Measurements from ENCODE around the gene HEATR9. TPM values are rescaled to one million over a fixed set of nuclear protein-coding genes. Genes with fewer than 3 reads are reported as not detected.
A peak's percentile ranks its signal among the peaks of the same experiment; 100 is the strongest.

HEATR9 gene
- total RNA-seq, 1 donor from 2014 or later, result not detected

DNA sequence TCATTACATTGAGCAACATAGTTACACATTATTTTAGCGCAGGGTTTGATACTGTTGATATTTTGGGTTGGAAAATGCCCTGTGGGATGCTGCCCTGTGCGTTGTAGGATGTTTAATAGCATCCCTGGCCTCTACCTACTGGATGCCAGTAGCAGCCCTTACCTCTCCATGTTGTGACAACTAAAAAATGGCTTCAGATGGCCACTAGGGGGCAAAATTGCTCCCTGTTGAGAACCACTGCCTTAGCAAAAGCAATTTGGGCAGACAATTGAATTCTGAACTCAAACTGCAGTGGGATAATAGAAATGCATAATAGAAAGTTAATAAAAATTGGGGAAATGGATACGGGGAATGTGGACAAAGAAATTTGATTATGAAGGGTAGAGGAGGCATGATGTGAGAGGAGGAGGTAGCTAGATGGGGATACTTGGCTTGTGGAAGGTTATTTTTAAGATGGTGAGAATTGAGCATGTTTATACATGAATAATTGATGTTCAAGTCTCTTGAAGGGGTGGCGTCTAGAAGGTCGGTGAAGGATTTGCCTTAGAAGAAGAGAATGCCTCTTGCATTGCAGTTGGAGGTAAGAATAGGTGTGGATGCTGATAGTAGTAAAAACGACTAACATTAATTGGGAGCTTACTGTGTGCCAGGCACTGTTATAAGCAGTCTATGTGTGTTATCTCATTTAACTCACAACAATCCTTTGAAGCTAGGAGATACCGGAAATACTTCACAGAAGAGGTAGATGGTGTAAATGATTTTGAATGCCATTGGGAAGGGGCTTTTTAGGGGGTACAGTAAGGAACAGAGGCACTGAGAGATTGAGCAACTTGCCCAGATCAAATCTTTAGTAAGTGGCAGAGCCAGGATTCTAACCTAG lies 19.0 kb downstream of the HEATR9 start:
- Mint-ChIP-seq H3K9me3 (ENCODE audit: unreplicated experiment) (no peaks in the 10 kb centered on the region), H3K27ac (ENCODE audit: unreplicated experiment) (no peak overlapping the region), H3K36me3 (ENCODE audit: low read depth, unreplicated experiment) (peaks cover 10% of the 10 kb centered on the region), H3K4me1 (ENCODE audit: unreplicated experiment) (peaks cover 14% of the 10 kb centered on the region), H3K27me3 (ENCODE audit: unreplicated experiment) (peaks cover 5% of the 10 kb centered on the region), H3K4me3 (ENCODE audit: unreplicated experiment) (no peak overlapping the region)
- DNase-seq (ENCODE audit: low spot score), result peak; percentile 64
- TF ChIP-seq, protein P1, sequence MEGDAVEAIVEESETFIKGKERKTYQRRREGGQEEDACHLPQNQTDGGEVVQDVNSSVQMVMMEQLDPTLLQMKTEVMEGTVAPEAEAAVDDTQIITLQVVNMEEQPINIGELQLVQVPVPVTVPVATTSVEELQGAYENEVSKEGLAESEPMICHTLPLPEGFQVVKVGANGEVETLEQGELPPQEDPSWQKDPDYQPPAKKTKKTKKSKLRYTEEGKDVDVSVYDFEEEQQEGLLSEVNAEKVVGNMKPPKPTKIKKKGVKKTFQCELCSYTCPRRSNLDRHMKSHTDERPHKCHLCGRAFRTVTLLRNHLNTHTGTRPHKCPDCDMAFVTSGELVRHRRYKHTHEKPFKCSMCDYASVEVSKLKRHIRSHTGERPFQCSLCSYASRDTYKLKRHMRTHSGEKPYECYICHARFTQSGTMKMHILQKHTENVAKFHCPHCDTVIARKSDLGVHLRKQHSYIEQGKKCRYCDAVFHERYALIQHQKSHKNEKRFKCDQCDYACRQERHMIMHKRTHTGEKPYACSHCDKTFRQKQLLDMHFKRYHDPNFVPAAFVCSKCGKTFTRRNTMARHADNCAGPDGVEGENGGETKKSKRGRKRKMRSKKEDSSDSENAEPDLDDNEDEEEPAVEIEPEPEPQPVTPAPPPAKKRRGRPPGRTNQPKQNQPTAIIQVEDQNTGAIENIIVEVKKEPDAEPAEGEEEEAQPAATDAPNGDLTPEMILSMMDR (IDR thresholded peaks at IDR 0.05; ENCODE audit: unreplicated experiment), result peak; percentile 83

DNA sequence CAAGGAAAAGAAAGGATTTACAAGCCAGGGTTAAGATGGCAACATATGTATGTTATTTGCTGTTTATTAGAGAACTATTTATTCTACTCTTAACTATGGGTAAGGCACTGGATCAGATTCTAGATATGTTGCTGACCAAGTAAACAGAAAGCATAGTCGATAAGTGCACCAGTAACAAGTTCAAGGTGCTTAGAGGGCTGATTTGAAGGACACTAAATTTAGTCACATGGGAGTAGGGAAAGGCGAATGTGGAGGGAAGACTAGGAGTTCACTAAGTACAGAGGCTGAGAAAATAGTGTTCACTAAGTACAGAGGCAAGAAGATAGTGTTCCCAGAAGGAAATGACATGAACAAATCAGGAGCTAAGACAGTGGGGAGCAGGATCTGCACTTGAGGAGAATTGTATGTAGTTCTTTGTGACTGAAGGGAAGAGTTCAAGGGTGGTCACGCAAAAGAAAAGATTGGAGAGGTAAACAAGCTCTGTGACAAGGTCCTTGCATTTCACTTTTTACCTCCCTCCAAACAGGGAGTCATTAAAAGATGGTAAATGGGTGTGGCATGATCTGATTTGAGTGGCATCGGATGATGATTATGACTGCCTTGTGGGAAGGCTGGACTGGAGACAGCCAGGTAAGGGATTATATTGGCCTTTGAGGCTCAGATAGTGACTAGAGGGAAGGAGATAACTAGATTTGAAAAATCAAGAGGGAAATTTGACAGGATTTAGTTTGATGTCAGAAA lies 20.9 kb downstream of the HEATR9 start:
- TF ChIP-seq, protein P1 (IDR thresholded peaks at IDR 0.05; ENCODE audit: unreplicated experiment), result no peak
- no peak overlapping the region for H3K4me3 Mint-ChIP-seq (ENCODE audit: unreplicated experiment)
- no peak overlapping the region for H3K27ac Mint-ChIP-seq (ENCODE audit: unreplicated experiment)
- H3K4me1 Mint-ChIP-seq (ENCODE audit: unreplicated experiment), result peaks cover 14% of the 10 kb centered on the region
- H3K9me3 Mint-ChIP-seq (ENCODE audit: unreplicated experiment), result no peaks in the 10 kb centered on the region
- H3K27me3 Mint-ChIP-seq (ENCODE audit: unreplicated experiment), result peaks cover 5% of the 10 kb centered on the region
- no peak for DNase-seq (ENCODE audit: low spot score)
- peaks cover 21% of the 10 kb centered on the region for H3K36me3 Mint-ChIP-seq (ENCODE audit: low read depth, unreplicated experiment)

DNA sequence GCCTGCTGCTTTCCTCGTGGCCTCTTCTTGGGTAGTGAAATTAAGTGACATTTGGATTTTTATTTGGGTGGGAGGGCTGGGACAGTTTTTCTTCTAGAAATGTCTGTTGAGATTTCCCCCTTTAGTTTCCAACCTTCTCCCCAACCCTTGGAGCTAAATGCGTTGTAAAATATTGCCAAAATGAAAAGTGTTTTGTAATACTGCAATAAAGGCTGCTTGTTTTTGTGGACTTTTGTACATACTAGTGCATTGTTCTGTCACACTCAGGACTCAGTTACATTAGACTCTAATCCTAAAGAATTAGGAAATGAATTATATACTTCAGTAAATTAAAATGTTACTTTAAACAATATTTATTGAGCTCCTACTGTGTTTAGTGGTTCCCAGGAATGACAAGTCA lies 21.7 kb downstream of the HEATR9 start:
- TF ChIP-seq, protein P1 (IDR thresholded peaks at IDR 0.05; ENCODE audit: unreplicated experiment), result no peak
- Mint-ChIP-seq H3K36me3 (ENCODE audit: low read depth, unreplicated experiment) (peaks cover 26% of the 10 kb centered on the region), H3K27ac (ENCODE audit: unreplicated experiment) (no peak overlapping the region), H3K4me1 (ENCODE audit: unreplicated experiment) (peaks cover 14% of the 10 kb centered on the region), H3K27me3 (ENCODE audit: unreplicated experiment) (peaks cover 5% of the 10 kb centered on the region), H3K9me3 (ENCODE audit: unreplicated experiment) (no peaks in the 10 kb centered on the region), H3K4me3 (ENCODE audit: unreplicated experiment) (no peak overlapping the region)
- no peak for DNase-seq (ENCODE audit: low spot score)

DNA sequence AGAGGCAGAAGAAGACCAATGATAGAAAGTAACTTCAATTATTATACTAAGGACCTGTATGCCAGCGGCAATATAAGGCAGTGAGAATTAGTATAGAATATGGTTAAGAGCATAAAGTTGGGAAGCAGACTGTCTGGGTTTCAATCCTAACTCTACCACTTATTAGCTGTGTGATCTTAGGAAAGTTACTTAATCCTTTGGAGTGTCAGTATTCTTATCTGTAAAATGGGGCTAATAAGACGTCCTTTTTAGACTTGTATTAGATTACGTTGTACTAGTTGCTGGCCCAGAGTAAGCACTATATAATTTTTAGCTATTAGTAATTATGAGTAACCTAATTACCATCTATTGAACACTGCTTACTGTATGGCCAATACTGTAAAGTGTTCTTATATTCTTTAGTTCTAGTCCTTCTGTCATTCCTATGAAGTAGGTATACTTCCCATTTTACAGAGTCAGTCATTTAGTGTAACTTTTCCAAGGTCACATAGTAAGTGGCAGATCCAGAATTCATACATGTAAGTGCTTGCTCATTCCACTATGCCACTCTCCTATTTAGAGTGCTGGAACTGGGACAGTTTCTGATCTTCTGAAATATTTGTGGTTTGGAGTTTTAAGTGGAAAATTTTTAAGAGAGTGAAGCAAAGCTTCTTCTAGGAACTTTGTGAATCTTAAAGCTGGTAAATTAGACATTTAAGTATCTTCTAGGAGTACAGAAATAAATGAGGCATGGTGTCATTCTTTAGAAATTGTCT lies 22.5 kb downstream of the HEATR9 start:
- no peak for DNase-seq (ENCODE audit: low spot score)

More for the DNA sequence above, 22.5 kb downstream of the HEATR9 start:
- Mint-ChIP-seq H3K4me3 (ENCODE audit: unreplicated experiment) (no peak overlapping the region), H3K27ac (ENCODE audit: unreplicated experiment) (no peak overlapping the region), H3K36me3 (ENCODE audit: low read depth, unreplicated experiment) (peaks cover 28% of the 10 kb centered on the region), H3K9me3 (ENCODE audit: unreplicated experiment) (no peaks in the 10 kb centered on the region), H3K27me3 (ENCODE audit: unreplicated experiment) (peaks cover 5% of the 10 kb centered on the region), H3K4me1 (ENCODE audit: unreplicated experiment) (peaks cover 10% of the 10 kb centered on the region)
- TF ChIP-seq, protein P1 (IDR thresholded peaks at IDR 0.05; ENCODE audit: unreplicated experiment), result no peak

Data from endothelial cell (in vitro differentiated cells).